ENCODE measurements around the gene CDKN2A.
A peak's percentile ranks its signal among the peaks of the same experiment; 100 is the strongest.
"Not testable (repeated sequence)": the region's sequence is repeated elsewhere in the genome, so short reads cannot be mapped to it uniquely, and the experiment has no call there.

Gene CDKN2A

DNA sequence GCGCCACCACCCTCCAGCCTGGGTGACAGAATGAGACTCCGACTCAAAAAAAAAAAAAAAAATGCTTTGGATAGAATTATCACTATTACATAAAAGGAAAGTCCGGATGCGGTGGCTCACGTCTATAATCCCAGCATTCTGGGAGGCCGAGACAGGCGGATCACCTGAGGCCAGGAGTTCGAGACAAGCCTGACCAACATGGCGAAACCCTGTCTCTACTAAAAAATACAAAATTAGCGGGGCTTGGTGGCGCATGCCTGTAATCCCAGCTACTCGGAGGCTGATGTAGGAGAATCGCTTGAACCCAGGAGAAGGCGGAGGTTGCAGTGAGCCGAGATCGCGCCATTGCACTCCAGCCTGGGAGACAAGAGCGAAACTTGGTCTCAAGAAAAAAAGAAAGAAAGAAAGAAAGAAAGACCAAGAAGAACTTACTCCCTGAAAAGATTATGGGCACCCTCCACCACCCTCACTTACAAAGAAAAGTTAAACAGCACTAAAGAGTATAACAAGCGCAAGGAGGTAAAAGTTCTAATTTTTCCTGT, 17.8 kb downstream of the CDKN2A start:
- no peak for DNase-seq

DNA sequence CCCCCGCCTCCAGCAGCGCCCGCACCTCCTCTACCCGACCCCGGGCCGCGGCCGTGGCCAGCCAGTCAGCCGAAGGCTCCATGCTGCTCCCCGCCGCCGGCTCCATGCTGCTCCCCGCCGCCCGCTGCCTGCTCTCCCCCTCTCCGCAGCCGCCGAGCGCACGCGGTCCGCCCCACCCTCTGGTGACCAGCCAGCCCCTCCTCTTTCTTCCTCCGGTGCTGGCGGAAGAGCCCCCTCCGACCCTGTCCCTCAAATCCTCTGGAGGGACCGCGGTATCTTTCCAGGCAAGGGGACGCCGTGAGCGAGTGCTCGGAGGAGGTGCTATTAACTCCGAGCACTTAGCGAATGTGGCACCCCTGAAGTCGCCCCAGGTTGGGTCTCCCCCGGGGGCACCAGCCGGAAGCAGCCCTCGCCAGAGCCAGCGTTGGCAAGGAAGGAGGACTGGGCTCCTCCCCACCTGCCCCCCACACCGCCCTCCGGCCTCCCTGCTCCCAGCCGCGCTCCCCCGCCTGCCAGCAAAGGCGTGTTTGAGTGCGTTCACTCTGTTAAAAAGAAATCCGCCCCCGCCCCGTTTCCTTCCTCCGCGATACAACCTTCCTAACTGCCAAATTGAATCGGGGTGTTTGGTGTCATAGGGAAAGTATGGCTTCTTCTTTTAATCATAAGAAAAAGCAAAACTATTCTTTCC, 19.3 kb downstream of the CDKN2A start:
- peak; percentile 90 for DNase-seq

DNA sequence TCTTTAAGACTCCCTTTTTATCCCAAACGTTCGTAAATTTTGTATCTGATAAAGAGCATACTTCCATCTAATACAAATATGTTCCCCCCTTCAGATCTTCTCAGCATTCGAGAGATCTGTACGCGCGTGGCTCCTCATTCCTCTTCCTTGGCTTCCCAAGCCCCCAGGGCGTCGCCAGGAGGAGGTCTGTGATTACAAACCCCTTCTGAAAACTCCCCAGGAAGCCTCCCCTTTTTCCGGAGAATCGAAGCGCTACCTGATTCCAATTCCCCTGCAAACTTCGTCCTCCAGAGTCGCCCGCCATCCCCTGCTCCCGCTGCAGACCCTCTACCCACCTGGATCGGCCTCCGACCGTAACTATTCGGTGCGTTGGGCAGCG, 19.9 kb downstream of the CDKN2A start:
- DNase-seq: peak; percentile 57

DNA sequence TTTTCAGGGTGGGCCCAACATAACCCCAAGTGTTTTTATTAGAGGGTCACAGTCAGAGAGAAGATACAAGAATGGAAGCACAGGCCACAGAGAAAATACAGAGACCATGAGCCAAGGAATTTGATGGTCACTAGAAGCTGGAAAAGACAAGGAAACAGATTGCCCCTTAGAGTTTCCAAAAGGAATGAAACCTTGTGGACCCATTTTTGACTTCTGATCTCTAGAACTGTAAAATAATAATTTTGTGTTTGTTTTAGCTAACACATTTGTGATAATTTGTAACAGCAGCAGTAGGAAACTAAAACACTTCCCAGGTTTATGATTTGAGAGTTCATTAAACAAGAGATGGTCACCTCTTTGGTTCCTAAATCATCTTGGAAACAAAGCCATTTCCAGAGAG, 21.8 kb downstream of the CDKN2A start:
- DNase-seq: no peak

DNA sequence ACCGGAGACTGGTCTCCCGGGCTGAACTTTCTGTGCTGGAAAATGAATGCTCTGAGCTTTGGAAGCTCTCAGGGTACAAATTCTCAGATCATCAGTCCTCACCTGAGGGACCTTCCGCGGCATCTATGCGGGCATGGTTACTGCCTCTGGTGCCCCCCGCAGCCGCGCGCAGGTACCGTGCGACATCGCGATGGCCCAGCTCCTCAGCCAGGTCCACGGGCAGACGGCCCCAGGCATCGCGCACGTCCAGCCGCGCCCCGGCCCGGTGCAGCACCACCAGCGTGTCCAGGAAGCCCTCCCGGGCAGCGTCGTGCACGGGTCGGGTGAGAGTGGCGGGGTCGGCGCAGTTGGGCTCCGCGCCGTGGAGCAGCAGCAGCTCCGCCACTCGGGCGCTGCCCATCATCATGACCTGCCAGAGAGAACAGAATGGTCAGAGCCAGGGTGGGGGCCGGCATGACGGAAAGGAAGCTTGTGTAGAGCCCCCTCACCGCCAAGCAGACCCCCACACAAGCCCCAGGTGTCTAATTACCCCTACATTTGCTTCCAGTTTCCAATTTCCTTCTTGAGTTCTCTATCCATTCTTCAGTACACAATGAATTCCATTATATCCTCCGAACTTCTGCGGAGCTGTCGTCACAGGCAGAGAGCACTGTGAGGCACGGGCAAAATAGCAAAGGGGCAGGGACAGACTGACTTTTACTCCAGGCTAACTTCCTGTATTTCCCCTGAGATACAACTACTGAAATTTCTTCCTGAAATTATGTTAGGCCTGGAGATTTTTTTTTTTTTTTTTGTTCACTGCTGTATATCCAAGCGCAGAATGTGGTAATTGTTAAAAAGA, 23.2 kb downstream of the CDKN2A start:
- no peak for DNase-seq

DNA sequence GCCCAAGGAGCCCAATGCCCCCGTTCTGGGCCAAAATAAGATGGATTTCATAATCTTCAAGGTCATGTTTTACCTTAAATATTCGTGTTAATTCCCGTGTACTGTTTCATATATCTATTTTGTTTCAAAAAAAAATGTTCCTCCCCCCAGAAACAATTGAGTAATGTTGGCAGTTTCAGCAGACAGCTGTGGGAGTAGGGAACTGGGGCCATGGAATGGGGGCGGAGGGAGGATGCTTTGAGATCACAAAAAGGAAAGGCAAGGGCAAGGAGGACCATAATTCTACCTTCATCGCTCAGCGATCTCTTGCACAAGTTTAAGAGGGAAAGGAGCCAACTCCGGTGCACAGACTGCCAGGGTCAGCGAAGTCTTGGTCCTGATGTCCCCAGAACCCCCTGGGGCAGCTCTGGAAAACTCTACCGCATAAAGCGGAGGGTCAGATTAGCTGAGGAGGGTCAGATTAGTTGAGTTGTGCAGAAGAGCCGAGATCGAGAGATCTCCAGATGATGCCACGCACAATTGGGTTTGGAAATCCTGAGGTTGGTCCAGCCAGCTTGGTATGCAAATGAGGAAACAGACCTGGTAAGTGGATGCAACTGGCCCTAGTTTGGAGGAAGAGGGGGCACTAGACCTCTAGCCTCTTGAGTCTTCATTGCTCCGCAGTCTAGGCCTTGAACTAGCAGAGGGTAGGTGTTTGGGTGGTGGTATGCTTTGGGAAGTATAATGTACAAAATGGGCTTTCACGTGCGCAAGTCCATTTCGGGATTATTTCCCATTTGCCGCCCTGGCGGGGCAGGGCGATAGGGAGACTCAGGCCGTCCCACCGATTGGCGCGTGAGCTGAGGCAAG, 24.0 kb downstream of the CDKN2A start:
- DNase-seq: no peak

DNA sequence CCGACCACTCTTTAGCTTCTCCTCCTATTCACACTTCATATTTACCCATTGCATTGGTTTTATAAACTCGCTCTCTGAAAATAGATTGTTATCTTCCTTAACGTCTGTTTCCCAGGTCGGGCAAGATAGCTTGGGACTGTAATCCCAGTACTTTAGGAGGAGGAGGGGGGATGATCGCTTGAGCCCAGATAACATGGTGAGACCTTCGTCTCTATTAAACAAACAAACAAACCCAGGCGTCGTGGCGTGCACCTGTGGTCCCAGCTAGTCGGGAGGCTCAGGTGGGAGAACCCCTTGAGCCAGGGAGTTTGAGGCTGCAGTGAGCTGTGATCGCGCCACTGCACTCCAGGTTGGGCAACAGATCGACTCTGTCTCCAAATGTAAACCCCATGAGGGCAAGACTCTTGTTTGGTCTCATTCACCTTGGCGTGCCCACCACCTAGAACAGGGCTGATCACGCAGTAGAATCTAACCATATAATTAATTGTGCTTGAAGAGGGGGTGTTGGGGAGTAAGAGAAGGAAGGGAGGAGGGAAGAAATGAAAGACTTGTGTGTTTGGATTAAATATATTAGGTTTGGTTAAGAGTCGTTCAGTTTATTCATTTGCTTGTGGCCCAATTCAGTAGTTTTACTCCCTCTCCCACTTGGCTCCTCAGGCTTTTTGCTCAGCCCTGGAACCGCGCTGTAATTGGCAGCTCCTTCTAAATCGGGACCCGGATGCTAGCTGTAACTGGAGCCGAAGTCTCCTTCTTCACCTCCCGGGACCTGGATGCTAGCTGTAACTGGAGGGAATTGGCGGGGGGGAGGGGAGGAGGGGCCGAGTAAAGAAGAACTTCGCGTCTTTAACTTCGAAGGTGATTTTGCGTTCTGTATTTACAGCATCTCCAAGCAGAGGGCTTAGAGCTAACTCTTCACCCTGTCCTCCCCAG, 24.9 kb downstream of the CDKN2A start:
- DNase-seq: no peak

DNA sequence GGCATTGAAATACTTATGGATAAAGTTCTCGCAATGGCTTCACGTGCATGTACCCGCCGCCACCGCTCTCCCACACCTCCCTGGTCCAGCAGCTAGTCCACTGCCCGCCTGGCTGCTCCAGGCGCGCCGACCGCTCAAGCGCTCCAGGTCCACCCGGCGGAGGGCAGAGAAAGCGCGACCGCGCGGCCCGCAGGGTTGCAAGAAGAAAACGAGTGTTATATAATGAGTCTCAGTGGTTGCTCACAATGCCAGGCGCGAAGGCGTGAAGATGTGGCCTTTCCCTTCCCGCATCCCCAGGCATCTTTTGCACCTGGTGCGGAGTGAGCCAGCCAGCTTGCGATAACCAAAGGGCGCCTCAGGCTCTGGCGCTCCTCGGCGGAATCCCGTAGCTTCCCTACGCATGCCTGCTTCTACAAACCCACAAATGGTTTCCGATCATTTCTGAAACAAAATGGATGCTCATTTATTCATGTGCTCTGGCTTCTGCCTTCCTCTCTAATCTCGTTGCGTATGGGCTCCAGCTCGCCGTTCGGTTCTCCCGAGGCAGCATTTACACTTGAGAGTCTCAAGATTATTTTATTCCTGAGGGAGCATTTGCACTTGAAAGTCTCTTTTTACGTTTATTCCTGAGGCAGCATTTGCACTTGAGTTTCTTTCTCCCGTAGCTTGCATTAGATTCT, 25.7 kb downstream of the CDKN2A start:
- DNase-seq: no peak

DNA sequence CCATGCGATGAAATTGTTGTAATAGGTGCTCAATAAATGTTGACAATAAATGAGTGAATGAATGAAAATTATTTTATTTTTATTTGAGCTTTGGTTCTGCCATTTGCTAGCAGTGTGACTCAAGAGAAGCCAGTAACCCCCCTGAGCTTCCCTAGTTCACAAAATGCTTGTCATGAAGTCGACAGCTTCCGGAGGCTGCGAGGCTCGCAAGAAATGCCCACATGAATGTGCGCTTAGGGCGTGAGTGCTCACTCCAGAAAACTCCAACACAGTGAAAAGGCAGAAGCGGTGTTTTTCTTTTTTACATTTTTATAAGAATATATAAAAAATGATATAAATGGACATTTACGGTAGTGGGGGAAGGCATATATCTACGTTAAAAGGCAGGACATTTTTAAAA, 26.5 kb downstream of the CDKN2A start:
- no peak for DNase-seq

DNA sequence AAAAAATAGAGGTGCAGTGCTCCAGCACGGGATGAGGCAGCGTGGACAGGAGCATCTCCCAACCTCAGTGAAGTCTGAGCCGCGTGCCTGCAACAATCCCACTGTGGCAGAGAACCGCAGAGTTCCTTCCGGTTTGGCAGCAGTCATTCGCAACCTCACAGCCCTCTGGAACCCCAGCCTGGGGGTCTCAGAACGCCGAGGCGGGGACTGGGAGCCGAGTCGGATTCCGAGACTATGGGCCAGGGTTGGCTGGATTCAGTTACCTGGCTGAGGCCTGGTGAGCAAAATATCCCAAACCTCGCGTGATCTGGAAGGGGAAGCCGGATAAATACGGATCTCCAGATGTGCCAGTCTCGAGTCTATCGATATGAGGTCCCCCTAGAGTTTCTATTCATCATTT, 27.0 kb downstream of the CDKN2A start:
- no peak for DNase-seq

DNA sequence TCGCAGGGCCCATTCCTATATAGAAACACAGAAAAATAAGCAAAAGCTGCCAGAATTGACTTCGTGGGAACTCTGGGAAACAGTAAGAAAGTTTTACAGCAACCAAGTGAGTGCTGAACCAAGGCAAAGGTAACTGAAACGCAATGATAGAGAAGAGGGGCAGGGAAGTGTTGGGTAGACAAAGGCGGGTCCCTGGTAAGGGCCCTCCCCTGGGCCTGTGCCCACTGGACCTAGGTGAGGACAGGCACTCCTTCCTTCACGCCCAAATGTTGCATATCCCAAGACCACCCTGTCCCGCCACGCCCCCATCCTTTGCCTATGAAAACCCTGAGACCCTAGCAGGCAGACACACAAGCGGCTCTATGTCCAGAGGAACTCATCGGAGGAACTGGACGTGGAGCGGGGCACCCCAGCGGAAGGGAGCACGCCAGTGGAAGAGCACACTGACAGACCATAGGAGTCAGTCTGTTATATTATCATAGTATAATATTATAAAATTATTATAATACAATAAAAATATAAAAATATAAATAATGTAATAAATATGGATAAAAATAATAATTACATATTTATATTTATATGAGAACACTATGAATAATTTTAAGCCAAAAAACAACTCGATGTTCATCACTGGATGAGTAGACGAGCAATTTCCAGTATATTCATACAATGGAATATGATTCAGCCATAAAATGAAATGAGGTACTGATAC, 27.9 kb downstream of the CDKN2A start:
- DNase-seq: no peak

DNA sequence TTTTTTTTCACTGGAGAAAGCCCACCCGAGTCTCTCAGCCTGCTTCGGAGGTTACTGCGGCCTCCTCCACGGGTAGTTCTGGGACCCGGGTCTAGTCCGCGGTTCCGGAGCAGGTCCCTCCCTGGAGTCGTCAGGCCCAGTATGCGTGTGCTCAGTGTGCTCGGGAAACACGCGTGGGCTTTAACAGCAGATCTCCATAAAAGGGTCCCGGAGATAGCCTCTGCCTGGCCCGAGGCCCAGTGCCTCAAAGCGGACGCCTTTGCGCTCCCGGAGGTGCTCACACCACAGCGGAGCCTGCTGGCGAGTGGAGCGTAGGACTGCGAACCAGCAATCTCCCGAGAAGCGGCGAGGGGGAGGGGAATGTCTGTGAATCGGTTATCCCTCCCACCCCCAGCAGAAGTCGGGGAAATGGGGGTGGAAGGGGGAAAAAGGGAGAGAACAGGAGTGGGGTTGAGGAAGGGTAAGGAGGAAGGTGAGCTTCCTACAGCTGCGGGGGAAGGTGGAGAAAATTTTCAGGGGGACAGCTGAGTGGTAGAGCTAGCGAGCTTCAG, 28.7 kb downstream of the CDKN2A start:
- DNase-seq: no peak

DNA sequence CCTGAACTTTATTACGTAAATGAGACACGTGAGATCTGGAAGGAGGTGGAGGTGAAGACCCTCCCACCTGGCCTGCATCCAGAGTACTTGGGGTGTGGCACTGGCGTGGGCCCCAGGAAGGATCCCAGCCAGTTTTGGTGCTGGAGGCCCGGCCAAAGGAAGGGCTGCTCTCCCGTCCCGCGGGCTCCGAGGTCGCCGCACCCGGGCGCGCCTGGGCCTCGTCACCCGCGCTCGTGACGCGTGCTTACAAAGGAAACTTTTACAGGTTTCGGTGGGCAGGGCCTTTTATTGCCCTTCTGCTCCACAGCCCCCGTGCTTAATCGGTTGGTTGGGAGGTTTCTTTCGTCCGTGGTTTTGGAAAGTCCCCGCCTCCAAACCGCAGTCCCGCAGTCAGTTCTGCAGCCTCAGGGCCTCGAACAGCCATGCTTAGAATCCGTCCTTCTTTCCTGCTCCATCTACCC, 29.2 kb downstream of the CDKN2A start:
- DNase-seq: no peak

DNA sequence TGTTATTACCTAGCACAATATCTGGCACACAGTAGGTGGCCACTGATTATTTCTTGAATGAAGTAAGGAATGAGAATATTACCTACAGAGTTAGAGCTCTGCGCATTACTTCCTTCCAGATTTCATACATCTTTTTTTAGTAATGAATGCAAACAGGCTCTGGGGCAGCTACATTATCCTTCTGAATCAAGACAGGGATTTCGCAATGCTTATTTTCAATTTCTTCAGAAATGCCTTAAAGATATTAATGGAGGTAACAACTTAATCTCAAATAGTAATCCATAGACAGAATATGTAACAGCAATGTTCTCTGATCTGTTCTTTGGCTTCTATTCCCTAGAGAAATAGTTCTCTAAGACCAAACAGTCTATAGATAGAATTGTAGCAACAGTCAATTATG, 32.6 kb downstream of the CDKN2A start:
- no peak for DNase-seq

DNA sequence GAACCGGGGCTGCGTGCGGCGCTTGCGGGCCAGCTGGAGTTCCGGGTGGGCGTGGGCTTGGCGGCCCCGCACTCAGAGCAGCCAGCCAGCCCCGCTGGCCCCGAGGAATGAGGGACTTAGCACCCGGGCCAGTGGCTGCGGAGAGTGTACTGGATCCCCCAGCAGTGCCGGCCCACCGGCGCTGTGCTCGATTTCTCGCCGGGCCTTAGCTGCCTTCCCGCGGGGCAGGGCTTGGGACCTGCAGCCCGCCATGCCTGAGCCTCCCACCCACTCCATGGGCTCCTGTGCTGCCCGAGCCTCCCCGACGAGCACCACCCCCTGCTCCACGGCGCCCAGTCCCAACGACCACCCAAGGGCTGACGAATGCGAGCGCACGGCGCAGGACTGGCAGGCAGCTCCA, 34.9 kb downstream of the CDKN2A start:
- not testable (repeated sequence) for DNase-seq

DNA sequence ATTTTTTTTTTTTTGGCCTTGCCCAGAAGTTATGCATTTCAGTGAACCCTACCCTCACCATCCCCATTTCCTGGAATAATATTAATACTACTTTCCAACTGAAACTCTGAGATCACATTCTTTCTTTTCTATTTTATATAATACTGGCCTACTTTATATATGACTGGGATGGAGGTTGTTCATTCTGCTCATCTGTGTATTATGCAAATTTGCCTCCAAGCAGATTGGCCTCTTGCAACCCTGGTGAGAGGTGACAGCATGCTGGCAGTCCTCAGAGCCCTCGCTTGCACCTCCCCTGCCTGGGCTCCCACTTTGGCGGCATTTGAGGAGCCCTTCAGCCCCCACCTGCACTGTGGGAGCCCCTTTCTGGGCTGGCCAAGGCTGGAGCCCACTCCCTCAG, 35.4 kb downstream of the CDKN2A start:
- no peak for DNase-seq

DNA sequence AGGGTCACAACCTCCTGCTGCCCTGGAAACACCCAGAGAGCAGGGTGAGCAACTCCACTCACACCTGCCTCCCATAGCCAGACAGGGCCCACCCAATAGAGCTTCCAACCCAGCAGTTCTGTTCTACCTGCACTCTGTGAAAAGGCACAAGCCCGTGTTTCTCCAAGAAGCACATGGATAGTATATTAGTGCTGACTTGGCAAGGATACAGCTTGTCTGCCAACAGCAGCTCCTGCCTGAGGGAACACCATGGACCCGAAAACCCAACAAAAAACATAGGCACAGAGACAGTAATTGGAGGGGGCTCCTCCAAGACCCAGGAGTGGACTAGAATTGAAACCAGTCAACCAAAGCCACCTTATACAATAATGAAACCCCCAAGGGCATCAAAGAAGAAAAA, 48.6 kb downstream of the CDKN2A start:
- no peak for DNase-seq

DNA sequence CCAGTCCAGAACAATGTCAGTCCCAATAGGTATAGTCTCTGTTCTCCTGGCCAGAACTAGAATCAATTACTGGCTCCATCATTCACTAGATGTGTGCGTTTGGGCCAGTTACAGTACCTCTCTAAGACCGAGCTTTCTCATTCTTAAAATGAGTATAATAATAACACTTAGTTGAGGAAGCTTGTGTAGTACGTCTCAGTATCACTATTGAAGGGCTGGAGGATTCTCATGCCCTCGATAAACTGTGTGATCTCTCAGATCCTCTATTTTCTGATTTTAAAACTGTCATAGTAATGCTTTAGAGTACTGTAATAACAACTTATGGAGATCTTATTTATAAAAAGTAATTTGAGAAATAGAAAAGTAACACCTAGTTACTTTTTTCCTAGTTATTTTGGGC, 50.7 kb downstream of the CDKN2A start:
- no peak for DNase-seq

DNA sequence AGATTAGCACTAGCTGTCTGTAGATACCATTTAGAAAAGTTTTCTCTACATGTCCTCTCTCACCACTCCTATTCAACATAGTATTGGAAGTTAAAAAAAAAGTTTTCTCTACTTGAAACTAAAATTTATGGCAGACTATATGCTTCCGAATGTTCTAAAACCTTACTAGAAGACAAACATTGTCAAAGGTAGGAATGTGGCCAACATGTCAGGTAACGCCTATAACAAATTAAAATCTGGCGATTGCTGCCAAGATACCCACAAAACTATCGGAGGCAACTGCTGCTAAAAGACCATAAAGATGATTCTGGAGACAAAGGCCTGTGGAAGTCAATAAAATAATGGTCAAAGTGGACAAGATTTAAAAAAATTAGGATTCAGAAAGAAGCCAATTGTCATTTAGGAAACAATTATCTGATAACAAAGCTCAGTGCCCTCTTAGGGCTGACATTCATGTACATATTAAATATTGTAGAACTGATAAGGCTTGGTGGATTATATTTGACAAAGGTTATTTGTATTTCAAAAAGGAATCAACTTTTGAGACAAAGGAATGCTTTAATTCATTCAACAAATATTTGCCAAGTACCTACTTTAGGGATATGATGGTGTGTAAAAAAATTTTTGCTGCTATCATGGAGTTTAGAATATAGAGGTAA, 52.7 kb downstream of the CDKN2A start:
- no peak for DNase-seq

DNA sequence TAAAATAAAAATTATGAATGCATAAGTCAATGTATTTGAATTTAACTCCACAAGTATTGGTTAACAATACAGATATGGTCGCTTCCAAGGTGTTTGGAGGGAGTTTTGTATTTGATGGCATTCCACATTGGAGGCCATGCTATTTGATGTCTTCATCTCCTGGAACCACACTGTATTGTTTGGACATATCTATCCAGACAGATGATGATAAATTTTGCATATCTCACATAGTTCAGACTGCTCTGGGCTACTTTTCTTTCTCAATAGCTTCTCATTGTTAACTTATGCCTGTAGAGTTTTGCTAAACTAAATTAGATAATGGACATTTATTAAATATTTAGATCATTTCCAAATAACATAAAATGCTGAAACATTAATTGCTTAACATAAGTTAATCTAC, 58.0 kb downstream of the CDKN2A start:
- DNase-seq: no peak

Data from DMS79 treated with DMSO at 0.1 percent for 48 hours (cell line).